HG03565 (cell line): ENCODE data around the gene UVSSA.
"Not testable (repeated sequence)": the region's sequence is repeated elsewhere in the genome, so short reads cannot be mapped to it uniquely, and the experiment has no call there.

Experiments
- ATAC-seq: cut with Tn5 transposase; IDR thresholded peaks from one replicate; pipeline ENCODE4 v1.9.1; 2021; ENCODE audit warnings: mild to moderate bottlenecking, moderate library complexity; ENCODE audit not compliant: unreplicated experiment

UVSSA gene

DNA sequence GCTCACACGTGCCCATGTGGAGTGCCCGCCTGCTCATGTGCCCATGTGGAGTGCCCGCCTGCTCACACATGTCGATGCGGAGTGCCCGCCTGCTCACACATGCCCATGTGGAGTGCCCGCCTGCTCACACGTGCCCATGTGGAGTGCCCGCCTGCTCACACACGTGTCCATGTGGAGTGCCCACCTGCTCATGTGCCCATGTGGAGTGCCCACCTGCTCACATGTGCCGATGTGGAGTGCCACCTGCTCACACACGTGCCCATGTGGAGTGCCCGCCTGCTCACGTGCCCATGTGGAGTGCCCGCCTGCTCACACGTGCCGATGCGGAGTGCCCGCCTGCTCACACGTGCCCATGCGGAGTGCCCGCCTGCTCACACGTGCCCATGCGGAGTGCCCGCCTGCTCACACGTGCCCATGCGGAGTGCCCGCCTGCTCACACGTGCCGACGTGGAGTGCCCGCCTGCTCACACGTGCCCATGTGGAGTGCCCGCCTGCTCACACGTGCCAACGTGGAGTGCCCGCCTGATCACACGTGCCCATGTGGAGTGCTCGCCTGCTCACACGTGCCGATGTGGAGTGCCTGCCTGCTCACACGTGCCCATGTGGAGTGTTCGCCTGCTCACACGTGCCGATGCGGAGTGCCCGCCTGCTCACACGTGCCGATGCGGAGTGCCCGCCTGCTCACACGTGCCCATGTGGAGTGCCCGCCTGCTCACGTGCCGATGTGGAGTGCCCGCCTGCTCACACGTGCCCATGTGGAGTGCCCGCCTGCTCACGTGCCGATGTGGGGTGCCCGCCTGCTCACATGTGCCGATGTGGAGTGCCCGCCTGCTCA is 47.8 kb downstream of the UVSSA start:
- not testable (repeated sequence) for ATAC-seq

DNA sequence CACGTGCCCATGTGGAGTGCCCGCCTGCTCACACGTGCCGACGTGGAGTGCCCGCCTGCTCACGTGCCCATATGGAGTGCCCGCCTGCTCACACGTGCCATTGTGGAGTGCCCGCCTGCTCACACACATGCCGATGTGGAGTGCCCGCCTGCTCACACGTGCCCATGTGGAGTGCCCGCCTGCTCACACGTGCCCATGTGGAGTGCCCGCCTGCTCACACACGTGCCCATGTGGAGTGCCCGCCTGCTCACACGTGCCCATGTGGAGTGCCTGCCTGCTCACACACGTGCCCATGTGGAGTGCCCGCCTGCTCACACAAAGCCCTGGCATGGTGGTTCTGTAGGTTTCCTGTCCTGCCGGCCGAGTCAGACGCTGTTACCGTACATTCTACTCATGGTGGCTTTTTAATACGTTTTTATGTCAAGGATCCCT is 48.4 kb downstream of the UVSSA start:
- ATAC-seq, result not testable (repeated sequence)

DNA sequence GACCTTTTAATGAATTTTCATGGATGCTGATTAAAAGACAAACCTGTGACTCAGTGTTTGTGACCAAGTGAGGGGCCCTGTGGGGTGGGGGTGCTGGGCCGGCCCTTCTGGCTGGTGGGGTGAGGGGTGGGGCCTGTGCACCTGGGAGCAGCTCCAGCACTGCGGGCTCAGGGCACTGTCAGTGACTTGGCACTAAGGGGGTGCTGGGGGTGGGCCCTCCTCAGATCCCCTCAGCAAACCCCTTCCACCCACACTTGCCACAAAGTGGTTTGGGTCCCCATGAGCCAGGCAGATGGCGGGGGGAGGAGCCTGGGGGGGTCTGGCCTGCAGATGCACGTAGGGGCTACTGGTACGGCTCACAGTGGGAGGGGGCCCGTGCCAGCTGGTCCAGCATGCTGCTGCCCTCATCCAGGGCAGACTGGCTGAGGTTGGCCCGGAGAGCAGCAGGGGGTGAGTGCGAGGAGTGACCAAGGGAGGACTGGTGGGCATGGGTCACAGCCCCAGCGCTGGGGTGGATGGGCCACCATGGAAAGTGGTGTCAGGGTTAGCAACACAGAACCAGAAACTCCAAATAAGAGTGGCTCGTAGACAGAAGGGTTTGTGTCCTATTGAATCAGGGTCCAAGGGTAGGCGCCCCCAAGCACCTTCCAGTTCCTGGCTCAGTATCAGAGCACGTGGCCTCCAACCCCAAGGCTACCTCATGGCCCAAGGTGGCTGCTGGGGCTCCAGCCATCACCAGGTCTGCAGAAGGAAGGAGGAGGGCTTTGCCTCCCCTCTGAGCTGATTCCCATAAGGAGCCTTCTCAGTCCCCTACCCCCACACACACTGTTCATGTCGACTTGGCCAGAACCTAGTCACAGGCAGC is 49.2 kb downstream of the UVSSA start:
- ATAC-seq, result no peak

DNA sequence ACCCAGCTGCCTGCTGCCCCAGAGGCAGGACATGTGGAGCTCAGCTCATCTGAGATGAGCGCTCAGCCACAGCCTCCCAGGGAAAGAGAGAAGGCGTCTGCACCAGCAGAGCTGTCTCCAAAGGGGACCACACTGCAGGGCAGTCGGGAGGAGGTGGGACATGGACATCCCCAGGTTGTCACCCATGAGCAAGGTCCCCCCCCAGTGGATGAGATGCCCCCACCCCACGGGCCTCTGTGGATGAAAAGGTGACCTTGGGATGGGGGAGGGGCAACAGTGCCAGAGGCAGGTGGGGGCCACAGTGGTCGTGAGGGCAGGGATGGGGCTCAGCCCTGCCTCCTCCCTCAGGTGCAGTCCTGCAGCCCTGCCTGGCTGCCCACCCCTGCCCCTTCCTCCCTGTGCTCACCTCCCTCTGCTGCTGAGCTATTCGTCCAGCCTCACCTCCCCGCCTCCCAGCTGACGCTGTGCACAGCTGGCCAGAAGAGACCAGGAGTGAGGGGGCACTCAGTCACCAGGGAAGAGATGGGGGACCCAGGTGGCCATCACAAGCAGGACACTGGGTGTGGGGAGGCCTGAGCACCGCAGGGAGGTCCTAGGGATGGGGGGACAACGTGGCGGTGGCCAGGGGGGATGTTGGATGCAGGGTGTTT is 49.9 kb downstream of the UVSSA start:
- no peak for ATAC-seq

DNA sequence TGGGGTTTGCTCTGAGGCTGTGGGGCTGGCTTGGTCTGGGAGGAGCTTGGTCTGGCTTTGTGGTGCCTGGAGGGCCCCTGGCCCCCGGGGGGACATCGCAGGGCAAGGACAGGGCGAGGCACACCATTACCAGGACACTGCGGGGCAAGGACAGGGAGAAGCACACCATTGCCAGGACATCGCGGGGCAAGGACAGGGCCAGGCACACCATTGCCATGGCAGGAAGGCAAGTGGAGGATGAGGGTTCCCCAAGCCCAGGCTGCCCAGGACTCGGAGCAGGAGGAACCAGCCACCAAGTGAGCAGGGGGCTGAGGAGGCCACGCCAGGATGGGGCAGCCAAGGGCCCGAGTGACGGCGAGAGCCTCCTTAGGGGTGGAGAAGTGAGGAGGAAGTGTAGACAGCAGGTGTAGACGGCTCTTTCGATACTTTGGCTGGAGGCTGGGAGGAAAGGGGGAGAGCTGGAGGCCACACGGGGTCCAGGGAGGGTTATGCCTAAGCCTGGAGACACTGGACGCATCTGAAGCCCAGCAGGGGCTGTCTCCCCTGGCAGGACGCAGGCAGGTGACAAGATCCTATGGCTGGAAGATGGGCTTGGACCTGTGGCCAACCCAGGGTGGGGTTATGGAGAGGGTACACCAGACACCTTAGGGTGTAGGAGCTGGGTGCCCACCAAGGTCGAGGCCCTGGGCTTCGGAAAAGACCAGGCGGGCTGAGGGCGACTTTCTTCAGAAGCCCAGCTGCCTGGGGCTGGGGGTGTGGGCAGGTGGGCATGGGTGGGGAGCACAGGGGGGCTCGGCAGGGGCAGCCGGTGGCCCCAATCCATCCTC is 51.9 kb downstream of the UVSSA start:
- no peak for ATAC-seq

DNA sequence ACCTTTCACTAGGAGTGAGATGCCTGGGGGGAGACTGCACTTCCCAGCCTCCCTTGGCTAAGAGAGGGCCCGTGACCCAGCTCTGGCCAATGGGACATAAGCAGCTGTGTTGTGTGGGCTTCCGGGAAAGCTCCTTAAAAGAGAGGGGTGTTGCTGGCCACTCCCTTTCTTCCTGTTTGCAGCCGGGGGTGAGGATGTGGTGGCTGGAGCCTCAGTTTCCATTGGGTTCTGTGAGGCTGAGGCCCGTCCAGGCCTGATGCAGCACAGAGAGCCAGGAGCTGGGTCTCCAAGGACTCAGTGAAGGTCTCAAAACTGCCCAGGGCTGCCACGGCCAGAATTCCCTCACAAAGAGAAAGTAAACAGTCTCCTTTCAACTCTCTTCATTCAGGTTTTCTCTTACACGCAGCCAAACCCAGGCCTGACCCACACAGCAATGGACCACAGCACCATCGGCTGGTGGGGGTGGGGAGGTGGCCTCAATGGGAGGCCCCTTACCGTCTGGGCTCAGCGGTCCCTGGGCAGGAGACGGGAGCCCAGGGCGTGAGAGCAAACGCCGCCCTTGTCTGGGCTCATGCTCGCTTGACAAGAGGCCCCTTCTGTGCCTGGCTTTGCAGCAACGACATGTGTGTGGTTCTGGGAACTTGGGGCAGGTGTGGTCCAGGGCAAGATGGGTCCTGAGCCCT is 52.6 kb downstream of the UVSSA start:
- ATAC-seq, result no peak

DNA sequence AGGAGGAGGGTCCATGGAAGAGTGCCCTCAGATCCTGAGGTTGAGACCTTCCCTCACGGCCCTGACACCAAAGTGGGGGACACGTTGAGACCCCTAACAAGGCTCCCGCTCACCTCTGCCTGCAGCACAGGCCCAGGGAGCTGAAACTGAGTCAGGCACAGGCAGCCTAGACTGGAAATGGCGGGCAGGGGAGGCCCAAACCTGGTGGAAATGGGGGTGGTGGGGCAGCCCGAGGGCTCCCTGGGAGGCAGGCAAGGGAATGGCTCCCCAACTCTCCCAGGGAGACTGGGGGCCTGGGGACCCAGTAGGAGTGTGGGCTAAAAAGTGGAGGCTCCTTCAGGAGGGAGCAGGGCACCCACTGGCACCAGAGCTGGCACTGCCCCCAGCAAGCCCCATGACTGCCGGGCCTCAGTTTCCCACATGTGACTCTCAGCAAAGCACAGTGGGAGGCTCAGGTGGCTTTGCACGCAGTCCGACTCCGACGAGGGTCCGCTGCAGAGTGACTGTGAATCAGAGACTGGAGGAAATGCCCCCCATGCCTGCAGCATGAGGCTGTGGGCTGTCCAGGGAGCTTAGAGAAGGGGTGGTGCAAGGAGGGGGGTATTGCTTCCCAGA is 53.3 kb downstream of the UVSSA start:
- ATAC-seq, result no peak

DNA sequence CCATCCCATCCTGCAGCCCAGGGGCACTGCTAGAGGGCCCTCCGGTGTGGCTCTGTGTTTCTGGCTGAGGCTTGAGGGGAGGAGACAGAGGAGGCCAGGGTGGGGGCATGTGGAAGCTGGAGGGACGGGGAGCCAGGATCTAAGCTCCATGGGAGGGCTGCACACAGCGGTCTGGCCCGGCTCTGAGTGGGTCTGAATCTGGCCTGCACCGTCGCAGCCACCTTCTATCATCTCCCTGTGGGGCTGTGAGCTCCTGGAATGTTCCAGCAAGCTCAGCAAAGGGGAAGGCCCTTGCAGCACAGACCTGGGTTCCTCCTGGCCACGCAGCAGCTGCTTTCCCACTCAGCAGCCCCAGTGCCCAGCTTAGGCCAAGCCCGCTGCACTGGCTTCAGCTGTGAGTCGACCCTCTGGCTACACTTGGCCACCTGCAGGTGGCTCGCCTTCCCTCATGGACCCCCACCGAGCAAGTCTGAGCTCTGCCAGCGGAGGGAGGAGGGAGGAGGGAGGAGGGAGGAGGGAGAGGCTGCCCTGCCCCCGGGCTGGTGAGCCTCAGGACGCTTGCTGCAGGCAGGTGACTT is 53.9 kb downstream of the UVSSA start:
- ATAC-seq, result no peak

DNA sequence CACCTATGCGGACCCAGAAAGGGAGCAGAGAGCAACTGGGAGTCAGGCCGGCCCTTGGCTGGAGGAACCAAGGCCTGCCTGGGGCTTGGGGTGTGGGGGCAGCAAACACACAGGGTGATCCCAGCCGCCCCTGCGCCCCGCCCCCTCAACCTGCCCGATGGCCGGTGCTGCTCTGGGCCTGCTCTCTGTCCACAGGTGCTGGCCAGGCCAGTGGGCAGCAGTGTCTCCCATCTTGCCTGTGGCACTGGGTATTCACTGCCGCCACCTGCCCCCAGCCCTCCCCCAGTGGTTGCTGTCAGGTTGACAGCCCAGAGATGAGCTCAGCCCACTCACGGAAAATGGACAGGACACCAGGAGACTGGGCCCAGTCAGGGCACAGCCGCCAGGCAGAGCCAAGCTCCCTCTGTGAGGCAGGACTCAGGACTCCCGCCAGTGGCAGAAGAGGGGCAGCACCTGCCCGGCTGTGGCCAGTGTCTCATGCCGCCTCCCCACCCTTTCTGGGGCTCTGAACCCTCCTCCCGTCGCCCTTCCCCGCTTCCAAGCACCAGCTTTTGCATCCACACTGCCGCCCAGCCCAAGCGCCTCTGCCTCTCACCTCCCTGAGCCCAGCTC is 54.5 kb downstream of the UVSSA start:
- no peak for ATAC-seq

DNA sequence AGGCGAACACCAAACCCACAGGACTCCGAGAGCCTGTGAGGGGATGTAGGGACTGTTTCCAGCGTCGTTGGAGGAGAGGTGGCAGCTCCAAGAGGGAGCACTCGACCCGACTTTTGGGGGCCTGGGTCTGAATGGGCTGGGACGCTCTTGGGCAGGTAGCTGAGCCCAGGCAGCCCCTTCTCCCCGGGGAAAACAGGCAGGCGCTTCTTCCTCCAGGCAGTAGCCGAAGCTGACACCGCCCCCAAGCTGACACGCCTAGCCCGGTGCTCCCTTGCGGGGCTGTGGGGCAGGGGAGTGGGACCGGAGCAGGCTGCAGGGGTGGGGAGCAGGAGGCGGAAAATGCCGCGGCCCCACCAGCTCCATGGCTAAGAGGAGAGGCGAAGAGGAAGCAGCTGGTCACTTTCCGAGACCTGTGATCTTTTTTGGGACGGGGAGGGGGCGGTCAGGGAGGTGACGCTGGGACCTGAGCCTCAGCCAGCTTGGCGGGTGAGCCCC is 55.1 kb downstream of the UVSSA start:
- no peak for ATAC-seq

DNA sequence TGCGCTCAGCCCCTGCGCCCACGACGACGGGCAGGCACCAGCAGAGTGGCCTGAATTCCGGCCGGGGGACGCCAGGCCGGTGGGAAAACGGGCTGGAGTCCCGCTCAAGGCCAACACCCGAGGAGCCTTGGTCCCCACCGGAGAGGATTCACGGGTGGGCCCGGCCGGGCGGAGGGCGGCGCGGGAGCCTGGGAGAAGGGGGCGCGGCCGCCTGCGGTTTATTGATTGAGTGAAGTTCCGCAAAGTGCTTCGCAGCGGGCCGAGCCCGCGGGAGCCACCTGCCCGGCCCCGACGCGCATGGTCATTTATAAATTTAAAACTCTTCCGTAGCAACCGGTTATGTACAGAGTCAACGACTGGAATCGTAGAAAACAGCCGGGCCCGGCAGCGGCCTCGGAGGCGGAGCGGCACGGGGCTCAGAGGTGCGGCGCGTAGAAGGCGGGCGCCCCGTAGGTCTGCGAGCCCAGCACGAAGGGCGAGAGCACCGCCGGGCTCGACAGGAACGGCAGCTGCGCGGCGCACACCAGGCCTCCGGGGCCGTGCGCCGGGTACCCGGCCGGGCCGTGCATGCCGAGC is 55.6 kb downstream of the UVSSA start:
- ATAC-seq, result no peak

DNA sequence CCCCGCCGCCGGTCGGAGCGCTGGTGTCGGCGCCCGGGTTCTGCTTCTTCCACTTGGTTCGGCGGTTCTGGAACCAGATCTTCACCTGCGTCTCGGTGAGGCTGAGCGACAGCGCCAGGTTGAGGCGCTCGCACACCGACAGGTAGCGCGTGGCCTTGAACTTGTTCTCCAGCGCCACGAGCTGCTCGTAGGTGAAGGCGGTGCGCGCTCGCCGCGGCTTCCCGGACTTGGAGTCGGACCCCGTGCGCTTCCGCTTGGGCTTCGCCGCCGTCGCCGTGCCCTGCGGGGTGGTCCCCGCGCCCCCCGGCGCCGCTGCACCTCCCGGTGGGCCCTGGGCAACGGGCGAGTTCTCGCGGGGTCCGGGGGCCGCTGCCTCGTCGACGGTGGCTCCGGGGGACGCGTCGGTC is 56.2 kb downstream of the UVSSA start:
- ATAC-seq, result no peak

DNA sequence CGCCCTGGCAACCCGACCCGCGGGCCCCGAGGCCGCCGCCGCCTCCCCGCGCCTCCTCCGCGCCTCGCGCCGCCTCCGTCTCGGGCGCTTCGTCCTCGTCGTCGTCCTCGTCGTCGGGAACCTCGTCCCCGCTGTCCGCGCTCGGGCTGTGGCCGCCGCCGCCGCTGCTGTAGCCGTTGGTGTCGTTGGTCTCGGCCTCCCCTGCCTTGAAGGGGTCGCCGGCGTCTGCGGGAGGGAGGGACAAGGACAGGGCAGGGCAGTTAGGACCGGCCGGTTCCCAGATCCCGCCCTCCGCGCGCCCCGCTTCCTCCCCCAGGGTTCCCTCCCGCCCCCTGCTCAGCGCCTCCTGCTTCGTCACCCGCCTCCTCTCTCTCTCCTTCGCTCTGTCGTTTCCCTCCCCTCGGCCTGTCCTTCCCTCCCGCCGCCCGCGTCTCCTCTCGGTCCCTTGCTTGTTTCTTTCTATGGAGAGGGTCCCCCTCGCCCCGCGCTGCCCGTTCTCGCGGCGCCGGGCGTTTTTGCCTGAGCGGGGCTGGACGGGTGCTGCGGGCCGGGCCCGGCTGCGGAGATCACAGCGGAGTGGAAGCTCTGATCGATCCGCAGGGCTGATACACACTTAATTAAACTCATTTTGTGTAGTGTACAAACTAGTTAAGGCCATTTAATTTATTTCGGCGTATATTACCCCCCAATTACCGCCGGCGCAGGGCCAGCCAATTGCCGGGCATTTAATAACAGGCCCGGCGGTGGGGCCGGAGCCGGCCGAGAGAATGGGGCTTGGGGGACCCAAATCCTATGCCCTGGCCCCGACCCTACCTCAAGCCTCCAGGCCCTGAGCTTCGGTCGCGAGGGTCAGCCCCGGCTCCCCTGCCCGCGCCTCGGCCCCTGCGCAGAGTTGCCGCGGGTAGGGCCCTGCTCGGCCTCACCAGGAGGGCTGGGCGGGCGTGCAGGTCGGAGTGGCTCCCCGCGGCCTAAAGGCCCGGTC is 56.9 kb downstream of the UVSSA start:
- ATAC-seq, result no peak

DNA sequence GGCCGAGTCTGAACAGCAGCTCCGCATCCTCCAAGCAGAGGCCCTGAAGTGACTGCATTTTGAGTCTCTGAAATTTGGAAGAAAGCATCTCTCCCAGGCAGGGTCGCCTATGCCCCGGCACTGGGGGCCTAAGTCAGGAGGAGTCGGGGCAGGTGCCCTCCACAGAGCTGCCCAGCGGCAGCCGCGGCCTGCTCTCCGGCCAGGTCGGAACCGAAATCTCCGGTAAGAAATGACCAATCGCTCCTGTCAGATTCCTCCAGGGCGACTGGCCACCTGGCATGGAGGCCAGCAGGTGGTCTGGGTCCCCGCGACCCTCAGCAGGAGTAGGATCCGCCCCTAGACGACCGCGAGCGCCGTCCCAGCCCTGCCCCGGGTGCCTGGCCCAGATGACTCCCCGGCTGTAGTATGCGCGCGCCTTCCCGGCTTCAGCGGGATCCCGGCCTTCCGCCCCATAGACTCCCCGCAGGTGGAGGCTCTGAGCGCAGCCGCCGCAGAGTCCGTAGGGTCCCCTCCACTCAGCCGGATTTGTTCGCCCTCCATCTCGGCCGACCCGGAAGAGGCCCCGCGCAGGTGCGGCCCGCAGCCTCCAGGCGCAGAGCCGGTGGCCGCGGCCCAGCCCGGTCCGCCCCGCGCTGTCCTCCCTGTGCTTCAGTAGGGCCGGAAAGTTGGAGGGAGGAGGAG is 57.7 kb downstream of the UVSSA start:
- ATAC-seq, result no peak

DNA sequence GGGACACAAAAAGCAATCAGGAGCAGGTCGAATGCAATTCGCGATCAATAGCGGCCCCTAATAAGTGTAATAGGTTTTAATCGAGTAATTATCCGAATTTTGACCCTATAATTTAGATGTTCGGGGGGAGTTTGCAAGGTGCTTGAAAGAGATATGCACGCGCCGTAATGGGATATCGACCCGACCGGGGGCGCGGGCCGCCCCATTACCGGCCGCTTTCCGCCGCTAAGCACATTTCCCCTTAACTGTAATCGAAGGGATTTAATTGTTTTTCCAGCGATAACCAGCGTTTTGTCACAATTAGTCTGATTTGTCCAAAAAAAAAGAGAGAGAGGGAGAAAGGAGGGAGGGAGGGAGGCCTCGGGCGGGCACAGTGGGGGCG is 58.2 kb downstream of the UVSSA start:
- no peak for ATAC-seq

DNA sequence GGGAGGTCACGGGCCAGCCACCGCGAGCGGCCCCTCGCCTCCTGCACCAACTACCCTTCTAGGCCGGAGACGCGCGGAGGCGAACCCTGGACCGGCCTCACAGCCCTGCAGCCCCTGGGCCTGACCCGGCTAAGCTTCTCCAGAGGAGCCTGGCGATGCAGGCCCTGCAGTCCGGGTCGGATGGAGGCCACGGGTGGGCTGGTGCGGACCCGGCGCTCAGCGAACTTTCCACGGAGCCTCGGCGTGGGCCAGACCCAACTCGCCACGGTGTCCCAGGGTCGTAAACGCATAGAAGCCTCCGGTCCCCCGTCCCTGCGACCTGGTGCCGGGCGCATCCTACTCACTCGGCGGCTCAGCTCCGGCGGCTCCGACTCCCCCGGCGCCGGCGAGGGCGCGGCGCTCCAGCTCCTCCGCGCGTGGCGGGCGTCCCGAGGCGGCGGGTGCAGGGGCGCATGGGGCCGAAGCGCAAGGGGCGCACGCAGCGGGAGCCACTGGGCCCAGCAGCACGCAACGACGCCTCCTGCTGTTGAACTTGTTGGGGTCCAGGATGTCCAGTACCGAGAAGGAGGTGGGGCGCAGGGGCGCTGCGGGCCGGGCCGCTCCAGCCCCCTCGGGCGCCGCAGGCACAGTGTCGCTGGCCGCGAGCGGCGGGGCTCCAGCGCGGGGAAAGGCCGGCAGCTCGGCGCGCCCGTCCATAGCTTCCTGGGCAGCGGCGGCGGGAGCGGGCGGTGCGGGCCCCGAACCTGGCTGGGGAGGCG is 58.8 kb downstream of the UVSSA start:
- no peak for ATAC-seq
